HL-60/S4 treated with phorbol 12-myristate 13-acetate at 8.2 ng/mL for 4 days and 3 days (cell line): ENCODE data around the gene HCRTR1.
"Not testable (repeated sequence)": the region's sequence is repeated elsewhere in the genome, so short reads cannot be mapped to it uniquely, and the experiment has no call there.

Source experiments
- in situ Hi-C: fragments of 300-500 bp; cut with MboI; formaldehyde crosslinking; loops from 2 replicates; pipeline ENCODE4 v1.15.0; 2022; ENCODE audit warnings: low sequenced_read_pairs

The HCRTR1 gene

GRCh38 chr1:31581821-31582810, 35.4 kb upstream of the HCRTR1 start:
- in situ Hi-C loops = no loop called here

DNA sequence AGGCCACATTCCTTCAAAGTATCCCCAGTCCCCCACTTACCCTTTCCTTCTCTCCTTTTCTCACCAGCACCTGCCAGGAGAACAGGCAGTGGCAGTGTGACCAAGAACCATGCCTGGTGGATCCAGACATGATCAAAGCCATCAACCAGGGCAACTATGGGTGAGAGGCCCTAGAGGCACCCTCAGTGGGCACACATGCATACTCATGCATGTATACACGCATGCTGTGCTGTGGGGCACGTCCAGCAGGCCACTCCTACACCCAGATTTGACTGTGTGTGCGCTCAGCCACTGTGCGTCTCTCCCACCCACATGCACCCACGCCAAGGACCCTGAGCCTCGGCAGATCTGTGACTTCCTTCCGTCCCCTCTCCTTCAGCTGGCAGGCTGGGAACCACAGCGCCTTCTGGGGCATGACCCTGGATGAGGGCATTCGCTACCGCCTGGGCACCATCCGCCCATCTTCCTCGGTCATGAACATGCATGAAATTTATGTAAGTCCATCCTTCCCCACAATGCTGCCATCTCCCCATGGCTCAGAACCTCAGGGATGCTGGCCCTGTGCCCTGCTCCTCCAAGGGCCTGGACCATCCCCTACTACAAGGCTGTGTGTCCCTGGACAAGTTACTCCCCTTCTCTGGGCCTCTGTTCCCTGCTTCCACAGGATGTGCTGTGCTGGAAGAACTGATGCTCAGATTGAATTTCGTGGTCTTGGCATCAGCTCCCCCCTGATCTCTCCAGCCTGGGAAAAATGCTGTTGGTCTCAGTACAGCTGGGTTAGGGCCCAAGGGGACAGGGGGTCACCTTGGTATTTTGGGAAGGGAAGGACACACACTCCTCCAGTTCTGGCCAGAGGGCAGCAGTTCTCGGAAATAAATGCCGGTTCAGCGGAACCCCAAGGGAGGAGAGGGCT, 34.2 kb upstream of the HCRTR1 start:
- in situ Hi-C loops = no loop called here

DNA sequence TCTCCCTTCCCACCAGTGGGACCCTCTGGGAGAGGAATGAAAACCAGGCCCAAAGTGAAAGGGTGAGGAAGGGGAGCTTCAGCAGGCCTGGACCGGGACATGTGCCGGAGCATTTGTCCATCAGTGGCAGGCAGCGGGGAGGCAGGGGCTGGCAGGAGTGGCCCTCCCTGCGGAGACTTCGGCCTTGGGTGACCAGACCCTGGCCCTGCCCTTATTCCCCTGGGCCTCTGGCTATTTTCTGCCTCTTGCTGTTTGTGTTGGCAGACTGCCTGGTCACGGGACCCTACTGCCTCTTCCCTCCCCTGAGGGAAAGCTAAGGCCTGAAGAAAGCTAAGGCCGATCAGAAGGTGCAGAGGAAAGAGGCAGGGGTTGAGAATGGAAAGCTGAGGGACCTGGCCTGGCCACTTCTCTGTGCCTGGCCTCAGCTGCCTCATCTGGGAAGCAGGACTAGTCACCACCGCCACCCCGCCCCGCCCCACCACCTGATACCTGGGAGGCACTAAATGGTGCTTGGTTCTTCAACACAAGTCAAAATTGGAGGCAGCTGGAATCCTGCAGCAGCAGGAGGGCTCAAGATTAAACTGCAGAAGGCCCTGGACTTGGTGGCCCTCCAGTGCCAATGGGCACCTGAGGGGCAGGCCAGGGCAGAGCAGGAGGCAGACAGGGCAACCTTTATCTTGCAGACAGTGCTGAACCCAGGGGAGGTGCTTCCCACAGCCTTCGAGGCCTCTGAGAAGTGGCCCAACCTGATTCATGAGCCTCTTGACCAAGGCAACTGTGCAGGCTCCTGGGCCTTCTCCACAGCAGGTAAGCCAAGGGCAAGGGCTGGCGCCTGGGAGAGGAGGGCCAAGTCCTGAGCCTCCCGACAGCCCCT, 33.3 kb upstream of the HCRTR1 start:
- in situ Hi-C loops = no loop called here

DNA sequence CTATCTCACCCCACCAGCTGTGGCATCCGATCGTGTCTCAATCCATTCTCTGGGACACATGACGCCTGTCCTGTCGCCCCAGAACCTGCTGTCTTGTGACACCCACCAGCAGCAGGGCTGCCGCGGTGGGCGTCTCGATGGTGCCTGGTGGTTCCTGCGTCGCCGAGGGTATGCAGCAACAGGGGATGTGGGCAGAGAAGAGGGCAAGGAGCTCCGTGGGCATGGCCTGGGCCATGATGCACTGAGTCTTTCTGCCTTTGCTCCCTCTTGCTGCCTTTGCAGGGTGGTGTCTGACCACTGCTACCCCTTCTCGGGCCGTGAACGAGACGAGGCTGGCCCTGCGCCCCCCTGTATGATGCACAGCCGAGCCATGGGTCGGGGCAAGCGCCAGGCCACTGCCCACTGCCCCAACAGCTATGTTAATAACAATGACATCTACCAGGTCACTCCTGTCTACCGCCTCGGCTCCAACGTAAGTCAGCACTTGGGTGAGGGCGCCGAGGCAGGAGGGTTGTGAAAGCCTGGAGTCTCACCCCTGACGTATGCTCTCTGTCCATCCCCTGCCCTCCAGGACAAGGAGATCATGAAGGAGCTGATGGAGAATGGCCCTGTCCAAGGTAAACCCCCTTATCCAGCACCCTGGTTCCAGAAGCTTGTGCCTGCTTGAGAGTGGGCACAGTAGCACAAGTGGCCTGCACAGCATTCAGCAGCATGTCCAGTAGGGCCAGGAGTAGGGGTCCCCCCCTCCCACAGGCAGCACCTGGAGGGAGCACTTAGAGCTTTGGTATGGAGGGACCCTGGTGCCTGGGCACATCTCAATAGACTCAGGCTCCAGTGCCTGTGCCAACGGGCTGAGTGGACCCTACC, 32.4 kb upstream of the HCRTR1 start:
- in situ Hi-C loops = no loop called here

DNA sequence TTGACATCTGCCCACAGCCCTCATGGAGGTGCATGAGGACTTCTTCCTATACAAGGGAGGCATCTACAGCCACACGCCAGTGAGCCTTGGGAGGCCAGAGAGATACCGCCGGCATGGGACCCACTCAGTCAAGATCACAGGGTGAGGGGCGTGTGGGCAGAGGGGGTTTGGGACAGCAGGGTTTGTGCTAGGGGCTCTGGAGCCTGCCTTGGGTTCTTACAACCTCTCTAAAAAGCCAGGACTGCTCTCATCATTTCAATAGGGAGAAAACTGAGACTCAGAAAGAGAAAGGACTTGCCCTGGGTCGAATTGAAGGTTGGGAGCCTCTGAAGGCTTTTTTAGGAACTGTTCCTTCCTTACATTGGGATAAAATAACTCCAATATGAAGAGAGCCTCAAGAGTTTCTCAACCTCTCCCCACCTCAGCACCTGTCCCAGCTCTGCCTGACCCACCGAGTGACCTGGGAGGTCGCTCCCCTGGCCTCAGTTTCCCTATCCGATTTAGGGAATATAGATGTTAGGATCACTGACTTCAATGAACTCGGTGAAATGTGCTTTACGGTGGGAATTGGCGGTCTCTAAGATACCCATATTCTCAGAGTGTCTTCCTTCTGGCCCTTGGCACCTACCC, 31.6 kb upstream of the HCRTR1 start:
- in situ Hi-C loops = no loop called here

DNA sequence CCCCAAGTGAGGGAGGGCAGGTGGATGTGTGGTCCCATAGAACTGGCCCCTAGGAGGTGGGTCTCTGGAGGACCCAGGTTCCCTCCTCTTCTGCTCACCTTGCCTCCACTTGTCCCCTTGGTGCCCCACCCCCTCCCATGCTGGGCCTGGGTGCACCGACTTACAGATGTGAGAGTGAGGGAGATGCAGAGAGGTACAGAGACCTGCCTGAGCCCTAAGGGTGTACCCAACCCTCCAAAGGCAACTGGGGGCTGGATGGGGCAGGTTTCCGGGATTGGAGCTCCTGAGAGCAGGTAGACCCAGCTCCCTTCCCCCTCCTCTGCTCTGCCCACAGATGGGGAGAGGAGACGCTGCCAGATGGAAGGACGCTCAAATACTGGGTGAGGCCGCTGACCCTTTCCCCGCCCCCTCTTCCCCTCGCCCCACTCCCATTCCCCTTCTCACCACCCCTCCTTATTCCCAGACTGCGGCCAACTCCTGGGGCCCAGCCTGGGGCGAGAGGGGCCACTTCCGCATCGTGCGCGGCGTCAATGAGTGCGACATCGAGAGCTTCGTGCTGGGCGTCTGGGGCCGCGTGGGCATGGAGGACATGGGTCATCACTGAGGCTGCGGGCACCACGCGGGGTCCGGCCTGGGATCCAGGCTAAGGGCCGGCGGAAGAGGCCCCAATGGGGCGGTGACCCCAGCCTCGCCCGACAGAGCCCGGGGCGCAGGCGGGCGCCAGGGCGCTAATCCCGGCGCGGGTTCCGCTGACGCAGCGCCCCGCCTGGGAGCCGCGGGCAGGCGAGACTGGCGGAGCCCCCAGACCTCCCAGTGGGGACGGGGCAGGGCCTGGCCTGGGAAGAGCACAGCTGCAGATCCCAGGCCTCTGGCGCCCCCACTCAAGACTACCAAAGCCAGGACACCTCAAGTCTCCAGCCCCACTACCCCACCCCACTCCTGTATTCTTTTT, 30.8 kb upstream of the HCRTR1 start:
- in situ Hi-C loops = no loop called here

DNA sequence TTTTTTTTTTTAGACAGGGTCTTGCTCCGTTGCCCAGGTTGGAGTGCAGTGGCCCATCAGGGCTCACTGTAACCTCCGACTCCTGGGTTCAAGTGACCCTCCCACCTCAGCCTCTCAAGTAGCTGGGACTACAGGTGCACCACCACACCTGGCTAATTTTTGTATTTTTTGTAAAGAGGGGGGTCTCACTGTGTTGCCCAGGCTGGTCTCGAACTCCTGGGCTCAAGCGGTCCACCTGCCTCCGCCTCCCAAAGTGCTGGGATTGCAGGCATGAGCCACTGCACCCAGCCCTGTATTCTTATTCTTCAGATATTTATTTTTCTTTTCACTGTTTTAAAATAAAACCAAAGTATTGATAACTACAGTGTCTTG, 30.2 kb upstream of the HCRTR1 start:
- in situ Hi-C loops = not testable (repeated sequence)

DNA sequence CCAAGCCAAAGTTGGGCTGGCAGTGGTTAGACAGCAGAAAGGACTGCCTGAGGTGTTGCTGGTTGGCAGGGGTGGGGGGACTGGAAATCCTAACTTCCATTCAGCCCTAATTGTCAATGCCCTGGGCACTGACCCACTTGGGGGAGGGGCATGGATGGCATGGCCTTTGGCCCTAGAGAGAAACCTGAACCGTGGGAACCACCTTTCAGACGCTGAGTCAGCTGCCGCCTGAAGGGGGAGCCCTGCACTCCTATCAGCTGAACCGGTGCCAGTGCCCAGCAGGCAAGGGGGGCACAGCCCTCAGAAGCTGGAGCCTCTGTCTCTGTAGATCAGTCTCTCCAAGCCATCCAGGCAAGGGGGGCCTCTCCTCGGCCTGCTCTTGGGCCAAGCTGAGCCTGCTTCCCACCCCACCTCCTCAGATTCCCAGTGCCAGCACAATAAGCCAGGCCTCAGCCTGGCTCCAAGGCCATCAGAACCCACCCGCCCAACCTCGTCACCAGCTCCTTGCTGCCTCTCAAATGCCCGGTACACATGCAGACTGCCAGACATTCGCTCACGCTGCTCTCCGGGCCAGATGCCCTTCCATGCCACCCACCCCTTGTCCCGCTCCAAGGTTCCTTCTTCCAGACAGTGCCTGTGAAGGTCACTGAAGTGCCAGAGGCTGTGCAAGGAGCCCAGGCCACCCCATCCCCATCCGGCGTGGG, 29.6 kb upstream of the HCRTR1 start:
- in situ Hi-C loops = no loop called here

GRCh38 chr1:31588751-31589515, 28.6 kb upstream of the HCRTR1 start:
- in situ Hi-C loops = no loop called here

- in situ Hi-C loops = no loop called here
Observed at GRCh38 chr1:31591425-31592093, 25.9 kb upstream of the HCRTR1 start.

- in situ Hi-C loops = no loop called here
Observed at GRCh38 chr1:31592132-31592531, 25.4 kb upstream of the HCRTR1 start.

GRCh38 chr1:31593136-31593665, 24.3 kb upstream of the HCRTR1 start:
- in situ Hi-C loops = no loop called here

DNA sequence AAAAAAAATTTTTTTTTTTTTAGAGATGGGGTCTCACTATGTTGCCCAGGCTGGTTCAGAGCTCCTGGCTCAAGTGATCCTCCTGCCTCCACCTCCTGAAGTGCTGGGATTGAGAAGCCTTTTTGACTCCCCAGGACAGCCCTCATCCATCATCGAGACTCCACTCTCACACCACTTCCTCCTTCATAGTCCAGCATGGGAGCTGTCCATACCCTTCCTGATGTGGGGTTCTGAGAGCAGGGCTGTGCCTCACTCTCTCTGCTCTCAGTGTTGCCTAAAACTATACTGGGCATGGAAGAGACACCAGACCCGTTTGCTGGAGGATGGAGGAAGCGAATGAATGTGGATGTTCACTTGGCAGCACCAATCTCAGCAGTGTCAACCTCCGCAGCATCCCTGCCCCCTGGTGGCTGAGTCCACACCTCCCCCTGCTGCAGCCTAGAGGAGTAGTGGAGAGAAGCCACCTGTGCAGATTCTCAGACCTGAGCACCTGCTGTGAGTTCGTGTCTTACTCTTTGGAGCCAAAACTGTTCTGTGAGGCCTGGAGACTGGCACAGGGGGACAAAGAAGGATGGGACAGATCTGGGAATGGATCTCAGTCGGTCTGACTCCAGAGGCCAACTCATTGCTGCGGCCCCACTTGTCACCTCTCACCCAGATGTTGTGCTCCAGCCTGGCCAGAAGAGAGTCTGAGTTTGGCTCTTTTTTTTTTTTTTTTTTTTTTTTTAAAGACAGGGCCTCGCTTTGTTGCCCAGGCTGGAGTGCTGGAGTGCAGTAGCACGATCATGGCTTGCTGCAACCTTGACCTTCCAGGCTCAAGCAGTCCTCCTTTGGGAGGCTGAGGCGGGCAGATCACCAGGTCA, 23.5 kb upstream of the HCRTR1 start:
- in situ Hi-C loops = no loop called here

DNA sequence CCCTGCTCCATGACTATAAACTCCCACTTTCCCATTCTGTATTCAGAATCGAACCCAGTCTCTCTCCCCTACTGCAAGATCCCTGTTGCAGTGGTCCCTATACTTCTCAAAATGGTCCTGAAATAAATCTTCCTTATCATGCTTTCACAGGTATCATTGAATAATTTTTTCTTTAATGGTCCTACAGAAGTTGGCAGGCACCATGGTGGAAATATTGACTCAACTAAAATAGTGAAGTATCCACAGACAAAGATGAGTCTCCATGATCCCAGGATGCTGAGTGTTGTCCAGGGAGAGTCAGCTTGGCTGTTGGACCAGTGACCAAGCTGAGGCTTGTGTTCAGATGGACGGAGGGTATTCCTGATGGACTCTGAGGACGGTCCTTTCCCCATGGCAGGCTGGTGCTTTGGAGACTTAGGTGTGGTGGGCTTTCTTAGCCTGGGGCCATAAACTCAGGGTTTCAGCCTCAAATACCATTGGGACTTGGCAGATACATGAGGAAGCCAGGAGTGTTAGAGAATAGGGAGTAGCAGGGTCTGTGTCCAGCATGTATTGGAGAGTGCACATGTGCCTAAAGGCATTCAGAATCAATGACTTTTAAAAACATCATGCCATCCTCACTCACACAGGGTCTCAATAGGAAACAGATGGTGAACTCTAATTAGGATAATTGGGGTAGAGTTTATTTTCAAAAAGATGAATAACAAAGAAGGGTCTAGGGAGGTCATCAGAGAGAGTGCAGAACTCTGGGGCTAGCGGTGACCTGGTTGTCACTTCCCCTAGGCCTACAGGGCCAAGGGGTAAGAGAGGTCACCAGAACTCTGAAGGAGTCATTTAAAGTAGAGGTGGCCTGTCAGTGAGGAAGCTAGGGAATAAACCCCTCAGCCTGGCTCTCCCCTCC, 21.4 kb upstream of the HCRTR1 start:
- in situ Hi-C loops = no loop called here
